Vagina (tissue), 2 donors: Measurements from ENCODE around the gene LARP6.

Experiments used
- CTCF ChIP-seq, 3 experiments: fragments of 450-650 bp in 2 of 3; fragments of 200-600 bp in 1 of 3; sonication (generic) in 1 of 3; IDR thresholded peaks; one replicate each; pipeline ENCODE4 v1.5.1; 2017 to 2019; ENCODE audit warnings: antibody characterized with exemption in 3 of 3, mild to moderate bottlenecking in 2 of 3, moderate library complexity in 2 of 3
- POLR2A ChIP-seq, 2 donors: fragments of 450-650 bp; IDR thresholded peaks; one replicate each; pipeline ENCODE4 v1.6.1; 2017; ENCODE audit warnings: antibody characterized with exemption in 2 of 2, mild to moderate bottlenecking in 2 of 2, moderate library complexity in 2 of 2
- POLR2AphosphoS5 ChIP-seq, 2 donors: sonication (generic); formaldehyde crosslinking; IDR thresholded peaks; one replicate each; pipeline ENCODE4 v1.9.0; 2017; ENCODE audit warnings: antibody characterized with exemption in 2 of 2, mild to moderate bottlenecking in 2 of 2, low read depth in 1 of 2; ENCODE audit not compliant: insufficient read depth in 1 of 2

- TF ChIP-seq POLR2AphosphoS5 (IDR thresholded peaks at IDR 0.05; ENCODE audit: insufficient read depth in 1 of 2, low read depth in 1 of 2): no peak
- TF ChIP-seq CTCF (IDR thresholded peaks at IDR 0.05): no peak
- no peak for TF ChIP-seq POLR2A (IDR thresholded peaks at IDR 0.05)
These were observed 13.2 kb upstream of the LARP6 start for GRCh38 chr15:70866982-70867641.
